Neural cell (in vitro differentiated cells): ENCODE results near the gene IL24. TPM values are rescaled to one million over a fixed set of nuclear protein-coding genes. Genes with fewer than 3 reads are reported as not detected.

ENCODE experiments used
- H2AFZ ChIP-seq: fragments of 200-600, 300-800 bp; sonication (generic), shearing (Covaris generic); 2 replicates; pipeline ENCODE4 v1.6.0; 2014; ENCODE audit warnings: low read depth, mild to moderate bottlenecking, antibody characterized with exemption, low read length, moderate library complexity
- H3F3A ChIP-seq: fragments of 200-600 bp; shearing (Covaris generic); 2 replicates; pipeline ENCODE4 v1.6.1; 2016; ENCODE audit warnings: mild to moderate bottlenecking, moderate library complexity, mixed read lengths, antibody characterized with exemption, low read length; ENCODE audit not compliant: insufficient read depth, poor library complexity, severe bottlenecking
- H3K27ac ChIP-seq: fragments of 200-600, 300-800 bp; sonication (generic), shearing (Covaris generic); 2 replicates; pipeline ENCODE4 v1.5.1; 2014; ENCODE audit warnings: mild to moderate bottlenecking, low read length, moderate library complexity
- H3K27me3 ChIP-seq: fragments of 300-800, 200-600 bp; sonication (generic), shearing (Covaris generic); 2 replicates; pipeline ENCODE4 v1.6.0; 2014; ENCODE audit warnings: mild to moderate bottlenecking, low read depth, low read length, moderate library complexity; ENCODE audit not compliant: insufficient read depth
- H3K36me3 ChIP-seq: fragments of 300-800, 200-600 bp; sonication (generic), shearing (Covaris generic); 2 replicates; pipeline ENCODE4 v1.5.1; 2014; ENCODE audit warnings: mild to moderate bottlenecking, antibody characterized with exemption, low read length, moderate library complexity; ENCODE audit not compliant: insufficient read depth
- H3K4me2 ChIP-seq: fragments of 300-800, 200-600 bp; sonication (generic), shearing (Covaris generic); 2 replicates; pipeline ENCODE4 v1.6.0; 2014; ENCODE audit warnings: mild to moderate bottlenecking, low read length
- H3K4me3 ChIP-seq: fragments of 300-800, 200-600 bp; sonication (generic), shearing (Covaris generic); 2 replicates; pipeline ENCODE4 v1.5.1; 2014; ENCODE audit warnings: mild to moderate bottlenecking, low read length, moderate library complexity
- H3K79me2 ChIP-seq: fragments of 200-600 bp; shearing (Covaris generic); replicated peaks from 2 replicates; pipeline ENCODE4 v1.6.0; 2014; ENCODE audit warnings: mild to moderate bottlenecking, low read length, moderate library complexity; ENCODE audit not compliant: insufficient read depth
- H3K9ac ChIP-seq: fragments of 300-800, 200-600 bp; sonication (generic), shearing (Covaris generic); 2 replicates; pipeline ENCODE4 v1.6.1; 2016; ENCODE audit warnings: mild to moderate bottlenecking, low read length, mixed read lengths
- H3K9me2 ChIP-seq: fragments of 200-600 bp; shearing (Covaris generic); 2 replicates; pipeline ENCODE4 v1.6.1; 2016; ENCODE audit warnings: mild to moderate bottlenecking, low read length, mixed read lengths; ENCODE audit not compliant: insufficient read depth
- H3K9me3 ChIP-seq: fragments of 200-600, 300-800 bp; sonication (generic), shearing (Covaris generic); 2 replicates; pipeline ENCODE4 v1.6.1; 2016; ENCODE audit warnings: mild to moderate bottlenecking, mixed run types, low read length, moderate library complexity, mixed read lengths
- H4K20me1 ChIP-seq: fragments of 200-600 bp; shearing (Covaris generic); 2 replicates; pipeline ENCODE4 v1.6.1; 2016; ENCODE audit warnings: mild to moderate bottlenecking, mixed run types; ENCODE audit not compliant: insufficient read depth
- CTCF ChIP-seq: fragments of 450-650 bp; IDR thresholded peaks from 2 replicates; pipeline ENCODE4 v1.5.1; 2014; ENCODE audit warnings: antibody characterized with exemption, mild to moderate bottlenecking, moderate library complexity; ENCODE audit not compliant: poor library complexity, severe bottlenecking
- EP300 ChIP-seq: fragments of 450-650 bp; conservative IDR thresholded peaks from 2 replicates; pipeline ENCODE4 v1.6.1; 2014; ENCODE audit warnings: antibody characterized with exemption, mild to moderate bottlenecking, moderate library complexity; ENCODE audit not compliant: poor library complexity, severe bottlenecking
- EZH2 ChIP-seq: fragments of 200-600, 300-800 bp; shearing (Covaris generic), sonication (generic); IDR thresholded peaks from 2 replicates; pipeline ENCODE4 v1.6.1; 2014; ENCODE audit warnings: antibody characterized with exemption, low read length, borderline replicate concordance, mild to moderate bottlenecking; ENCODE audit not compliant: insufficient read depth, poor library complexity, severe bottlenecking
- MXI1 ChIP-seq: fragments of 450-650 bp; conservative IDR thresholded peaks from 2 replicates; pipeline ENCODE4 v1.6.1; 2014; ENCODE audit warnings: antibody characterized with exemption, mild to moderate bottlenecking; ENCODE audit not compliant: poor library complexity, severe bottlenecking
- POLR2AphosphoS5 ChIP-seq: IDR thresholded peaks from 2 replicates; pipeline ENCODE4 v1.6.1; 2012
- RAD21 ChIP-seq: fragments of 450-650 bp; conservative IDR thresholded peaks from 2 replicates; pipeline ENCODE4 v1.6.1; 2014; ENCODE audit warnings: antibody characterized with exemption, mild to moderate bottlenecking, moderate library complexity
- REST ChIP-seq: IDR thresholded peaks from 2 replicates; pipeline ENCODE4 v1.6.1; 2012; ENCODE audit warnings: borderline replicate concordance
- SMC3 ChIP-seq: fragments of 450-650 bp; conservative IDR thresholded peaks from 2 replicates; pipeline ENCODE4 v1.6.1; 2014; ENCODE audit warnings: antibody characterized with exemption, mild to moderate bottlenecking, moderate library complexity; ENCODE audit not compliant: poor library complexity
- TAF1 ChIP-seq: IDR thresholded peaks from 2 replicates; pipeline ENCODE4 v1.6.1; 2012; ENCODE audit warnings: low read depth
- polyA plus RNA-seq: library from polyadenylated mRNA; depleted of rRNA; stranded (reverse); fragments of >200 nt; gene quantifications from 2 replicates; pipeline ENCODE4 v1.2.3, GENCODE V29; 2014

IL24 gene
- polyA plus RNA-seq, 1 donor from 2014 or later, result not detected

GRCh38 chr1:206867239-206867638 is 30.0 kb upstream of the IL24 start:
- no peak for TF ChIP-seq RAD21
- no peak for TF ChIP-seq MXI1
- TF ChIP-seq TAF1, result no peak
- no peak for TF ChIP-seq CTCF
- TF ChIP-seq EZH2, result no peak
- TF ChIP-seq SMC3, result no peak
- TF ChIP-seq POLR2AphosphoS5, result no peak
- TF ChIP-seq REST, result no peak
- TF ChIP-seq EP300, result no peak
- Histone ChIP-seq H3K27ac (no peak overlapping the region), H3F3A (no peaks in the 10 kb centered on the region)

GRCh38 chr1:206867716-206868115 is 29.5 kb upstream of the IL24 start:
- no peaks in the 10 kb centered on the region for H3F3A ChIP-seq
- H3K9me3 ChIP-seq, result no peaks in the 10 kb centered on the region
- no peak overlapping the region for H3K4me2 ChIP-seq
- no peaks in the 10 kb centered on the region for H3K36me3 ChIP-seq
- no peaks in the 10 kb centered on the region for H3K9me2 ChIP-seq
- H3K9ac ChIP-seq, result no peak overlapping the region
- no peak overlapping the region for H2AFZ ChIP-seq
- no peak overlapping the region for H3K4me3 ChIP-seq
- TF ChIP-seq MXI1, result no peak
- no peak for TF ChIP-seq EP300
- TF ChIP-seq CTCF, result no peak
- TF ChIP-seq SMC3, result no peak
- no peak for TF ChIP-seq RAD21
- no peak for TF ChIP-seq REST
- TF ChIP-seq POLR2AphosphoS5, result no peak
- no peak for TF ChIP-seq TAF1
- no peak for TF ChIP-seq EZH2
- no peaks in the 10 kb centered on the region for H3K79me2 ChIP-seq
- H3K27ac ChIP-seq, result no peak overlapping the region
- H3K27me3 ChIP-seq, result no peaks in the 10 kb centered on the region
- H4K20me1 ChIP-seq, result no peaks in the 10 kb centered on the region

More at GRCh38 chr1:206867239-206867638, 30.0 kb upstream of the IL24 start:
- Histone ChIP-seq H4K20me1 (no peaks in the 10 kb centered on the region), H3K9ac (no peak overlapping the region), H3K4me2 (no peak overlapping the region), H3K9me2 (no peaks in the 10 kb centered on the region), H3K9me3 (no peaks in the 10 kb centered on the region), H3K4me3 (no peak overlapping the region), H2AFZ (no peak overlapping the region), H3K27me3 (no peaks in the 10 kb centered on the region), H3K79me2 (no peaks in the 10 kb centered on the region), H3K36me3 (no peaks in the 10 kb centered on the region)
